Motor neuron (in vitro differentiated cells): ENCODE measurements around the gene IGF2BP3. TPM values are rescaled to one million over a fixed set of nuclear protein-coding genes. Genes with fewer than 3 reads are reported as not detected.

ENCODE experiments used
- ATAC-seq, 8 experiments: fragments of 200-7000 bp; cut with Tn5 transposase; replicated peaks in 6 of 8; 2 replicates each; pipeline ENCODE4 v1.8.0; 2021; ENCODE audit warnings: mild to moderate bottlenecking in 8 of 8, moderate library complexity in 8 of 8
- H3K27ac ChIP-seq, 2 donors: fragments of 250-450 bp; sonication (Bioruptor Pico); 2 replicates each; pipeline ENCODE4 v1.9.0; 2021; ENCODE audit warnings: antibody characterized with exemption in 2 of 2, mild to moderate bottlenecking in 2 of 2, moderate library complexity in 1 of 2
- H3K4me1 ChIP-seq, 2 donors: fragments of 250-450 bp; sonication (Bioruptor Pico); replicated peaks in 1 of 2; 2 replicates each; pipeline ENCODE4 v1.6.1; 2021; ENCODE audit warnings: antibody characterized with exemption in 2 of 2, mild to moderate bottlenecking in 2 of 2, moderate library complexity in 1 of 2
- H3K4me3 ChIP-seq, 5 donors: fragments of 250-450 bp; sonication (Bioruptor Pico); 2 replicates each; pipeline ENCODE4 v1.9.0; 2021; ENCODE audit warnings: antibody characterized with exemption in 5 of 5, mild to moderate bottlenecking in 5 of 5, moderate library complexity in 4 of 5
- WGBS, 10 experiments: fragments of 450-650 bp; shearing (Covaris generic); methylation state at CpG; one replicate each; pipeline ENCODE4 v1.0.0; 2022; 5-methylcytosine and 5-hydroxymethylcytosine counted together
- in situ Hi-C, 9 experiments: fragments of 400-800 bp; cut with MboI; loops; one replicate each; pipeline ENCODE4 v1.15.0; 2021; ENCODE audit warnings: low sequenced_read_pairs in 9 of 9, low pct_unique_long_range_greater_than_20kb in 2 of 9; ENCODE audit not compliant: unreplicated experiment in 9 of 9
- total RNA-seq, 8 experiments: library from RNA; unstranded; fragments of 300-600 nt; gene quantifications; 2 replicates each; pipeline versions ENCODE4 v1.2.3 to v1.2.4, GENCODE V29; 2022

The IGF2BP3 gene
- total RNA-seq, 8 experiments from 2014 or later = 22.2 to 103 (median 31.4) TPM

- H3K27ac ChIP-seq = peak overlapping the region; percentile 91 to 95
- H3K4me3 ChIP-seq = peak overlapping the region; percentile 63 to 80 (median 68)
- H3K4me1 ChIP-seq = peaks cover 20 to 38% of the 10 kb centered on the region in 2 donors
- in situ Hi-C loops = no loop called here
- WGBS, 10 experiments = 0% methylated on average over 1 to 4 of the region's 48 CpGs; no CpG with 5 or more reads in 5 of the 10 experiments
- peak in 5 of 8 experiments; percentile 1 to 18 (median 9) for ATAC-seq
These were observed 1.7 kb downstream of the IGF2BP3 start for GRCh38 chr7:23468526-23469149.

GRCh38 chr7:23467806-23468525, 2.3 kb downstream of the IGF2BP3 start:
- in situ Hi-C loops = no loop called here
- peak overlapping the region; percentile 91 to 95 for H3K27ac ChIP-seq
- 0 to 40% (median 0%) methylated on average over 1 to 10 of the region's 32 CpGs; no CpG with 5 or more reads in 1 of the 10 experiments for WGBS, 10 experiments
- ATAC-seq = peak in 2 of 8 experiments; percentile 4 to 6
- peaks cover 23 to 43% of the 10 kb centered on the region in 2 donors for H3K4me1 ChIP-seq
- peak overlapping the region; percentile 63 to 80 (median 68) for H3K4me3 ChIP-seq

GRCh38 chr7:23467291-23467805, 2.9 kb downstream of the IGF2BP3 start:
- ATAC-seq = no peak
- peaks cover 23 to 39% of the 10 kb centered on the region in 2 donors for H3K4me1 ChIP-seq
- peak overlapping the region; percentile 63 to 80 (median 68) for H3K4me3 ChIP-seq
- in situ Hi-C loops = no loop called here
- WGBS, 10 experiments = 0 to 20% (median 0%) methylated on average over 1 to 10 of the region's 11 CpGs
- peak overlapping the region; percentile 17 to 95 for H3K27ac ChIP-seq

- WGBS, 10 experiments = 29 to 70% (median 50%) methylated on average over 2 of the region's 2 CpGs; no CpG with 5 or more reads in 7 of the 10 experiments
- in situ Hi-C loops = no loop called here
- ATAC-seq = peak in 4 of 8 experiments; percentile 9 to 48 (median 22)
- H3K4me1 ChIP-seq = peaks cover 23 to 39% of the 10 kb centered on the region in 2 donors
- H3K27ac ChIP-seq = no peak overlapping the region
- no peak overlapping the region for H3K4me3 ChIP-seq
These were observed 7.4 kb downstream of the IGF2BP3 start for GRCh38 chr7:23462846-23463245.

GRCh38 chr7:23458044-23458443, 12.2 kb downstream of the IGF2BP3 start:
- in situ Hi-C loops = no loop called here
- H3K27ac ChIP-seq = no peak overlapping the region
- H3K4me3 ChIP-seq = no peak overlapping the region
- 0 to 100% (median 93%) methylated on average over 1 to 3 of the region's 3 CpGs; no CpG with 5 or more reads in 1 of the 10 experiments for WGBS, 10 experiments
- peak in 1 of 8 experiments; percentile 47 for ATAC-seq
- peaks cover 0 to under 1% of the 10 kb centered on the region in 2 donors for H3K4me1 ChIP-seq

- H3K4me1 ChIP-seq = no peaks in the 10 kb centered on the region
- ATAC-seq = no peak
- WGBS, 10 experiments = 67 to 100% (median 94%) methylated on average over 1 to 3 of the region's 3 CpGs
- no peak overlapping the region for H3K4me3 ChIP-seq
- in situ Hi-C loops = no loop called here
- no peak overlapping the region for H3K27ac ChIP-seq
These were observed 14.2 kb downstream of the IGF2BP3 start for GRCh38 chr7:23456093-23456492.

- 57 to 100% (median 91%) methylated on average over 1 to 5 of the region's 5 CpGs; no CpG with 5 or more reads in 3 of the 10 experiments for WGBS, 10 experiments
- in situ Hi-C loops = no loop called here
- H3K27ac ChIP-seq = no peak overlapping the region
- H3K4me3 ChIP-seq = no peak overlapping the region
- ATAC-seq = peak in 1 of 8 experiments; percentile 8
- H3K4me1 ChIP-seq = no peaks in the 10 kb centered on the region
These were observed 15.3 kb downstream of the IGF2BP3 start for GRCh38 chr7:23454881-23455526.

- Histone ChIP-seq H3K4me1 (no peaks in the 10 kb centered on the region), H3K4me3 (no peak overlapping the region), H3K27ac (no peak overlapping the region)
- in situ Hi-C loops = no loop called here
- no peak for ATAC-seq
- WGBS, 10 experiments = 66 to 100% (median 84%) methylated on average over 2 to 6 of the region's 6 CpGs; no CpG with 5 or more reads in 2 of the 10 experiments
These were observed 19.8 kb downstream of the IGF2BP3 start for GRCh38 chr7:23450518-23450917.

- Histone ChIP-seq H3K4me3 (no peak overlapping the region), H3K27ac (no peak overlapping the region), H3K4me1 (no peaks in the 10 kb centered on the region)
- ATAC-seq = no peak
- in situ Hi-C loops = no loop called here
- WGBS, 10 experiments = 80 to 100% (median 95%) methylated on average over 1 to 3 of the region's 3 CpGs; no CpG with 5 or more reads in 1 of the 10 experiments
These were observed 20.4 kb downstream of the IGF2BP3 start for GRCh38 chr7:23449941-23450340.

GRCh38 chr7:23445326-23445725, 25.0 kb downstream of the IGF2BP3 start:
- no peak overlapping the region for H3K27ac ChIP-seq
- 50 to 100% (median 80%) methylated on average over 1 to 5 of the region's 5 CpGs for WGBS, 10 experiments
- ATAC-seq = peak in 3 of 8 experiments; percentile 33 to 70 (median 43)
- H3K4me1 ChIP-seq = no peaks in the 10 kb centered on the region
- in situ Hi-C loops = no loop called here
- no peak overlapping the region for H3K4me3 ChIP-seq

GRCh38 chr7:23443974-23444373, 26.3 kb downstream of the IGF2BP3 start:
- no peak overlapping the region for H3K27ac ChIP-seq
- H3K4me3 ChIP-seq = no peak overlapping the region
- H3K4me1 ChIP-seq = no peaks in the 10 kb centered on the region
- in situ Hi-C loops = no loop called here
- no peak for ATAC-seq
- WGBS, 10 experiments = 25 to 100% (median 88%) methylated on average over 1 of the region's 1 CpG; no CpG with 5 or more reads in 5 of the 10 experiments

GRCh38 chr7:23438171-23438570, 32.1 kb downstream of the IGF2BP3 start:
- in situ Hi-C loops = no loop called here
- Histone ChIP-seq H3K27ac (no peak overlapping the region), H3K4me3 (no peak overlapping the region), H3K4me1 (peaks cover 0 to 5% of the 10 kb centered on the region in 2 donors)
- no peak for ATAC-seq
- 79 to 100% (median 95%) methylated on average over 2 to 4 of the region's 4 CpGs; no CpG with 5 or more reads in 2 of the 10 experiments for WGBS, 10 experiments
